Panc1 (cell line): ENCODE results near the gene CD151.

ENCODE experiments used
- SIN3A ChIP-seq: IDR thresholded peaks from 2 replicates; pipeline ENCODE4 v1.6.1; 2012; ENCODE audit warnings: low read depth, mild to moderate bottlenecking, low read length, moderate library complexity, borderline replicate concordance; ENCODE audit not compliant: insufficient read depth
- TF ChIP-seq, protein P1 (sequence below): fragments of 450-650 bp; IDR thresholded peaks from 2 replicates; pipeline ENCODE4 v1.5.1; 2017; ENCODE audit warnings: mild to moderate bottlenecking

DNA sequence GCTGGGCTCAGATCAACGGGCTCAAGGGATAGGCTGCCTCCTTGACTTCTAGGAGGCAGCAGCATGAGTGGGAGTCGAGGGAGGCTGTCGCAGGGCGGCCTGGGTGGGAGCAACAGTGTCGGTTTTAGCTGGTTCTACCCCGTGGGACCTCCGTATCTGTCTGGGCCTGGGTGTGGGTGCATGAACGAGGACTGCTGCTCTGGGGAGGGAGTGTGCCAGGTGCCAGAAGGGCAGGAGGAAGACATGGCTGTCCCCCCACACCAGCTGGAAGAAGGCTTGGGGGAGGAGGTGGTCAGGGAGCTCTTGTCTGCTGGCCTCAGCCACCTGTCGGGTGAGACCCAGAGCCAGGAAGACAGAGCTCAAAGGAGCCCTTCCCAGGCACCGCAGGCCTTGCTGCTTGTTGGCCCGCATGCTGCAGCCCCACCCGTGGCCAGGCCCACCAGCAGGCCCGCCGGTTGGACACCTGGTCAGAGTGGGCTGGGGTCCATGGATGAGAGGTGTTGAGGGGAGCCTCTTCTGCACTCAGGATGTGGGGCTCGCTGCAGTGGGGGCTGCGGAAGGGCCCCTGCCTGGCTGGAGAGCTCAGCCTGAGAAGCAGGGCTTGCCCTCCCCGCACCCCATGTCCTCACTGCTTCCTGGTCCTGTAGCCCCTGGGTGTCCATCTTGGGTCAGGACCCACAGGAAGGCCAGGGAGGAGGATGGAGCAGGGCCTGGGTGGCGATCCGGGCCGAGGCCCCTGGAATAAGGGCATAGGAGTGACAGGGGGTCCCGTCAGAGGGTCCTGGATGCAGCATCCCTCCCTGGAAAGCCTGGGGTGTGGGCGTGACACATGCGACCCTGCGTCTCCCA lies 46.3 kb upstream of the CD151 start:
- TF ChIP-seq, protein P1, sequence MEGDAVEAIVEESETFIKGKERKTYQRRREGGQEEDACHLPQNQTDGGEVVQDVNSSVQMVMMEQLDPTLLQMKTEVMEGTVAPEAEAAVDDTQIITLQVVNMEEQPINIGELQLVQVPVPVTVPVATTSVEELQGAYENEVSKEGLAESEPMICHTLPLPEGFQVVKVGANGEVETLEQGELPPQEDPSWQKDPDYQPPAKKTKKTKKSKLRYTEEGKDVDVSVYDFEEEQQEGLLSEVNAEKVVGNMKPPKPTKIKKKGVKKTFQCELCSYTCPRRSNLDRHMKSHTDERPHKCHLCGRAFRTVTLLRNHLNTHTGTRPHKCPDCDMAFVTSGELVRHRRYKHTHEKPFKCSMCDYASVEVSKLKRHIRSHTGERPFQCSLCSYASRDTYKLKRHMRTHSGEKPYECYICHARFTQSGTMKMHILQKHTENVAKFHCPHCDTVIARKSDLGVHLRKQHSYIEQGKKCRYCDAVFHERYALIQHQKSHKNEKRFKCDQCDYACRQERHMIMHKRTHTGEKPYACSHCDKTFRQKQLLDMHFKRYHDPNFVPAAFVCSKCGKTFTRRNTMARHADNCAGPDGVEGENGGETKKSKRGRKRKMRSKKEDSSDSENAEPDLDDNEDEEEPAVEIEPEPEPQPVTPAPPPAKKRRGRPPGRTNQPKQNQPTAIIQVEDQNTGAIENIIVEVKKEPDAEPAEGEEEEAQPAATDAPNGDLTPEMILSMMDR: no peak
- no peak for TF ChIP-seq SIN3A
